GM21737 (cell line): Measurements from ENCODE around the gene PF4V1.

Experiments used
- ATAC-seq: cut with Tn5 transposase; IDR thresholded peaks from one replicate; pipeline ENCODE4 v1.9.1; 2021; ENCODE audit warnings: mild to moderate bottlenecking, moderate library complexity; ENCODE audit not compliant: unreplicated experiment

The PF4V1 gene, protein sequence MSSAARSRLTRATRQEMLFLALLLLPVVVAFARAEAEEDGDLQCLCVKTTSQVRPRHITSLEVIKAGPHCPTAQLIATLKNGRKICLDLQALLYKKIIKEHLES

DNA sequence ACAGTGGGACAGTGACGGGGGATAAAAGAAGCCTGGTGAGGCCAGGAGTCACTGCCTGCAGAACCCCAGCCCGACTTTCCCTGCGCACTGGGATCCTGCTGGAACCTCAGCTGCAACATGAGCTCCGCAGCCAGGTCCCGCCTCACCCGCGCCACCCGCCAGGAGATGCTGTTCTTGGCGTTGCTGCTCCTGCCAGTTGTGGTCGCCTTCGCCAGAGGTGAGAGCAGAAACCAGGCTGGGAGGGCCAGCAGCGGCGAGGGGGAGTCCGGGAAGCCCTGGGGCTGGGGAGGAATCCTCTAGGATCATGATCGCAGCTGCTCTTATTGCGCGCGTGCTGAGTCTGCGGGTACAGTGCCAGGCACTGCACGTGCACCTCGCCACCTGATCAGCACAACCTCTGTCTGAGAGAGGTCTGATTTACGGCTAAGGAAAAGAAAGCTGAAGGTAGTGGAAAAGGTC is at the start of gene PF4V1:
Gene PF4V1 (plus strand): TSS at position 51 of the 459 bp plus-strand sequence. CDS start 67 bp downstream, at position 118.
- ATAC-seq, result no peak

DNA sequence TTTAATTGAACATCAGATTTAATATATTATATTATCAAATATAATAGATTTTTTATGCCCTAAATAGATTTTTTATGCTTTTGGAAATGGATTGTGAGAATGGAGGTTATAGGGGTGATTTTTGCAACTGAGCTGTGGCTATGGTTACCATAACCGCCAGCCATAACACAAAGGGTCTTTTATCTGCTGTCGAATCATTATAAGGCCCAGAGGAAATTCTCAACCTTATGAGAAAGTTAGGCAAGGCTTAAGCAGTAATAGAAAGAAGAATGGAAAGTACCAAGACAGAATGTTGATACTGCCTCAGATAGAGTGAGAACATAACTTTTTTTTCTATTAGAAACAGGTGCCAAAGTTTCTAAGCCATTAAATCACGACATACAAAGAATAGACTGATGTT is 42.9 kb upstream of the PF4V1 start:
- no peak for ATAC-seq

- ATAC-seq, result no peak
Observed at GRCh38 chr4:73811841-73812240, 41.3 kb upstream of the PF4V1 start.

DNA sequence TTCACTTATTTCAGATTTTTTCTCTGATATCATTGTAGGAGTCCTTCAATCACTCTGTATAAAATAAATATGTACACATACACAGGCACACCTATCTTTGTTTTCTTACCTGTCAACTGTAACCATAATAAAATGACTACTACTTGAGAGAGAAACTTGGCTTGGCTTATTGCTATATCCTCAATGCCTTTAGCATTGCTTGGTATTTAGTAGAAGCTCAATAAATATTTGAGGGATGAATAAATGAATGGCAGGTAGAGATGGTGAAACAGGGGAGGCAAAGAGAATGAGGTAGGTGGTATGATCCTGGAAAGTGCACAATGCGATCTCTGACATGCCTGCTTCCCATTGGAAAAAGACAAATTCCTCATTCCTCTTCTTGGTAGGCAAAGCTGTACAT is 38.4 kb upstream of the PF4V1 start:
- ATAC-seq, result no peak

GRCh38 chr4:73815145-73815544 is 38.0 kb upstream of the PF4V1 start:
- no peak for ATAC-seq

DNA sequence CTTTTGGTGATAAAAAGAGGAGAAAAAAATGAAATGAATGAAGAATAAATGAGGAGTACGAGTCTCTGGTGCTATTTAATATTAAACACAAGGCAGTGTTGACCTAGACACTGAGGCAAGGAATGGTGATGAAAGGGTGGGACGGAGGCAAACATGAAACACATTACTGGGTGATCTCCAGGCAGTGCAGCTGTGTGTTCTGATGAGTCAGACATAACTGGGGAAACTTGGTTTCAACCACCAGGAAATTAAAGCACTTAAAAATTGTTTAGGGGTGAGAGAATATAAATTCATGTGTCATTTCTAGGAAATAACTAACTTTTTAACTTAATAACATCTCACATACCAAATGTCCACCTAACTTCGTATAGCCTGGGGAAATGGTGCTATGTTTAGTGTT is 36.3 kb upstream of the PF4V1 start:
- ATAC-seq, result no peak

DNA sequence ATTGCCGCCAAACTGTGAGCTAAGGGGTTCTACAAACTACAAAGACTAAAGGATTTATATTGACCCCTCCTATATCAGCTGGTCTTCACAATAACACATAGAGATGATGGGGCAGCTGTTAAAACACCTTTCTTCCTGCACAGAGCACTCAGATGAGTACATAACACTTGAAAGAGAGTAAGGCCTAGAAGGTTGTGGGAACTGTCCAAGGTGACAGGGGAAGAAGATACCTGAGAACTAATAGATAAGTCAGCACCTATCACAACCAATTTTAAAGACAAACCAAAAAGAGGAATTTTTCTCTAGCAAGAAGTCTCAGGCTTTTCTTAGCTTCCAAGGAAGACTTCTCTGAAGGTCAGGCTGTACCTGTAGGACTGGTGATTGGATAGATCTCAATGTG is 35.8 kb upstream of the PF4V1 start:
- no peak for ATAC-seq

DNA sequence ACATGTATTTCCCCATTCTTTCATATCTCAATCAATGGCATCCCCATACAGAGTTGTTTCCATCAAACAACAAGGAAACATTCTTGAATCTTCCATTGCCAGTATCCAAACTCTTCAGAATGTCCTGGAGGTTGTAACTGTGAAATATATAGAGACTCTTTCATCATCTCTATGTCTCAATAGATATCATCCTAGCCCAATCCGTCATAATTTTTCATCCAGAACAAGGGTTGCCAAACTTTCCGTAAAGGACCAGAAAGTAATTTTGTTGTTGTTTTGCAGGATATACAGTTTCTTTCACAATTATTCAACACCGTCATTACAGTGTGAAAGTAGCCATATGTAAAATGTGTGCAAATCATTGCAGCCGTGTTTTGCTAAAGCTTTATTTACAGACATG is 31.8 kb upstream of the PF4V1 start:
- ATAC-seq, result no peak

GRCh38 chr4:73822389-73822788 is 30.7 kb upstream of the PF4V1 start:
- no peak for ATAC-seq

GRCh38 chr4:73822812-73823504 is 30.1 kb upstream of the PF4V1 start:
- no peak for ATAC-seq

DNA sequence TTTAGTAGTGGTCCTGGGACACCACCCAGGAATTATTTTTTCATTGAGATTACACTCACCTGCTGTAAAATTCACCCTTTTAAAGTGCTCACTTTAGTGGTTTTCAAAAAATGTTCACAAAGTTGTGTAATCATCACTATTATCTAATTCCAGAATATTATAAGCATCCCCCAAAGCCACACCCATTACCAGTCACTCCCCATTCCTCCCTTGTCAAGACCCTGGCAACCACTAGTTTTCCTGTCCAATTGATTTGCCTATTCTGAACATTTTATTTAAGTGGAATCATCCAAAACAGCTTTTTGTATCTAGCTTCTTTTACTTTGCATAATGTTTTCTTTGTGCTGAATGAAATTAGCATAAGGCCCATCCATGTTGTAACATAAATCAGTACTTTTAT is 29.3 kb upstream of the PF4V1 start:
- no peak for ATAC-seq

- no peak for ATAC-seq
Observed at GRCh38 chr4:73828956-73829355, 24.1 kb upstream of the PF4V1 start.

DNA sequence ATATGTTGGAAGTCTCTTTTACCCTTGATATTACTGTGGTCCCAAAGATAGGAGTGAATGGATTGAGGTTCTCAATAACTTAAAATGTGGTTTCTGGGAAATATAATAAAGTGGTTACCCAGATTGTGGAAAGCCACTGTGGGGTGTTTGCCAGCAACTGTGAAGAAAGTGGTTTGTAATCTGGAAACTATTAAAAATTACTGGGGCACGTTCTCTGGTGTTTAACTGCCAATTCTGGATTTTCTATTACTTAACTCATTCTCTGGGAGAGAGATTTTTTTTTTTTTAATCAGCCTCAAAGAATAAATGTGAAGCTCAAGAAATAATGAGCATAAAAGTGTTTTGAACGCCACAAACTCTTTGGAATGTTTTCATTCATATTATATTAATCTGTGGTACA is 21.5 kb upstream of the PF4V1 start:
- ATAC-seq, result no peak

DNA sequence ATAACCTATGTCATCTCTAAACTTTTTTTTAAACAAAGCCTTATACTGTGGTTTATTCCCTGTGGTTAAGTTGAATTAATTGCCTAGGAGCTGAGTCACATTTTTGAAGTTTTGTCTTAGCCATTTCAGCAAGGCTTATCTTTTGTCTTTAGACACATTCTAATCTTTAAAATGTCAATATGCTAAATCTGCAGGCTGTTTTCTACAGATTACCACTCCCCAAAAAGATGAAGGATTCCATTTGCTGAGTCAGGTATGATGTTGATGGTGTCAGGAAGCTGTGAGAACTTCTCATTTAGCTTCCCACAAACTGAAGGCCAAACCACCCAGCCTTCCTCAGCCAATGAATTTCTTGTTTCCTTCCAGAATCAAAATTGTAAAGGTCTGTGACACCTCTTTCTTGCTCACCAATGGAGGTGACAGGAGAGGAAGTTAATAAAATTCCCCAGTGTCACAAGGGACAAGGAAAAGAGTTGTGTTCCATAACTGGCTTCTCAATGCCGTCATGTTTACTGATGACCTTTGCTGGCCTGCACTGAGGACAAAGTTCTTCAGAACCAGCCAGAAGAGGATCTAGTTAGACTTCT is 20.4 kb upstream of the PF4V1 start:
- no peak for ATAC-seq

GRCh38 chr4:73836373-73837279 is 16.5 kb upstream of the PF4V1 start, which contains the start of gene CXCL6:
TSS of gene CXCL6 (plus strand) at chr4:73836678. CDS start at chr4:73836751, 73 bp downstream.
- no peak for ATAC-seq

DNA sequence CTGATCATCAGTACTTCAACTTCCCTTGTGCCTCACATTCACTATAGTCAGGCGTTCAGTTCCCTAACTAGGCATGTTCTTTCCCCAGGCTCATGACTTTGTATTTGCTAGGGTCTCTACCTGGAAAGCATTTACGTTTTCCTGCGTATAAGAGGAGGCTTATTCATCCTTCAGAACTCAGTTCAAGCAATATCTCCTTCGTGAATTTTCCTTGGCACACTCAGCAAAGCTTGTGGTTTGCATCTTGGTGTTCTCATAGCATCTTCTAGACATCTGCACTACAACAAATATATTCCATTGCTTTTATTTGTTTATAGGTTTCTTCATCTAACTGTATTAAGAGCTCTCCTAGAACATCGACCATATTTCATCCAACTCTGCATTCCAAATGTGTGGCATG is 14.0 kb upstream of the PF4V1 start:
- no peak for ATAC-seq

DNA sequence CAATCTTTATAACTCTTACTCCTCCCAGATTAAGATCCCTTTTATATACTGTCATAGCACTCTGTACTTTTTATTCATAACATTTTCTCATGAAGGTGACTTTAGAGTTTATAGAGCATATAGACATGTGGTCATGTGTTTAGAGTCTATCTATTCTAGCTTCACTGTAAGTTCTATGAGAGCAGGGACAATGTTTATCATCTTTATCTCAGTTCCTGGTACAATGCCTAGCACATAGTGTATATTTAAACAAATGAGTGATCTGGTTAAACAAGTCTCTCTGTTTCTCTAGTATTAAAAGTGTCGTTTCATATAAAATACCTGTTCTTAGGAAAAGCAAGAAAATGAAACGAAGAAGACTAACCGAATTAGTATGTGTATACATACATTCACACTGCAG is 13.4 kb upstream of the PF4V1 start:
- ATAC-seq, result no peak

DNA sequence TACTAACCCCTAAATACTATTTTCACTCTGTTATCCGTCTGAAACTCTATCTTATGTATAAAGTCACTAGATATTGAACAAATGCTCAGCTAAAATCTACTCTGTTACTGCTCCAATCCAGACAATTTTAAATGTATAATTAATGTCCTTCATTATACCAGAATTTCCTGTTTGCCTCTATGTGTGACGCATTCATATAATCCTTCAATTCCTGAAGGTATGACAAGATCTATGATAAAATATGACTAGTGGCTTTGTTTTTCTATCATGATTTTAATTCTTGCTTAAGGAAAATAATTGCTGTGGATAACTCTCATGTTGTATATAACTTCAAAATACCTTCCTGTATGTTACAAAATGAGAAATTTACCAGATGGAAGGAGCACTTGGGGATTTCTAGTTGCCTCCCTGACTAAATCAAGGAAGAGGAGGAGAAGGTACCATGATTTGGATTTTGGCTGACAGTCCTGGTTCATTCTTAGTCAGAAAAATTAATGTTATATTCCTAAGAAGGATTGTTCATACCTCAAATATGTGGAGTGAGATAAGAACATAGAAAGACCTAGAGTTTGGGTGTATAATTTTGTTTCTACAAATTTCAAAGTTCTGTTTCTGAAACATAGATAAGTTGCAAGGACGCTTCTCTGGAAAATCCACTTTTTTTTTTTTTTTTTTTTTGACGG is 11.7 kb upstream of the PF4V1 start:
- ATAC-seq, result no peak

DNA sequence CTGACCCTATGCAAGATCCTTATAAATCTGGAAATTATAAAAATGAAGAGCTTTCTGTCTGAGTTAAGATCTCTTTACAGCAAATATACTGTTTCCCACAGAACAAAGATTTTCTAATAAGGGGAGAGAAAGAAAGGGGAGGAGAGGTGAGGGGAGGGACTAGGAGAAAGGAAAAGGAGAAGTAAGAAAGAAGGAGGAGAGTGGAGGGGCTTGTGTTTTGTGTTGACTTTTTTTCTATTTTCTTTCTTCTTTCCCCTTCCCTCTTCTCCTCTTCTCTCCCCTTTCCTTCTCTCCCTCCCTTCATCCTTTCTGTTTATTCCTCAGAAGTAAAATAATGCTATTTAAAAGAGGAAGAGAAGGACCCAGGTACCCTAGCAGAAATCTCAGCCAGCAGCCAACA is 10.4 kb upstream of the PF4V1 start:
- no peak for ATAC-seq

DNA sequence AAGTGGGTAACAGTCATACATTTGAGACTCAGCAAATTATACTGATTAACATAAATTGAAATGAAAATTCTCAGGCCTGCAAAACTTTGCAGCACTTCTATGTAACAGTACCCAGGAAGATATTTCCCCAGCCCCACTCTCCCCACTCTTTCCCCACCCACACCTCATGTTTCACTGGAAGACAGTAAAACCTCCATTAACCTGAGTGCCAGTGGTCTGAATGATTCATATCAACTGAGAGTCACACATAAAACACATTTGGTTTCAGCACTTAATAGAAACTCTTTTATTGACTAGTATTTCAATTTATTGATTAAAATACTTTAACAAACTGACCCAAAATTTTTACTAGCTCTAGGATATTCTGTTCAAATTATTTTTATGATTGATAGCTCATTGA is 9.7 kb upstream of the PF4V1 start:
- ATAC-seq, result no peak

GRCh38 chr4:73844345-73844744 is 8.8 kb upstream of the PF4V1 start:
- ATAC-seq, result no peak
